Measurements from ENCODE around the gene EGFL6.

DNA sequence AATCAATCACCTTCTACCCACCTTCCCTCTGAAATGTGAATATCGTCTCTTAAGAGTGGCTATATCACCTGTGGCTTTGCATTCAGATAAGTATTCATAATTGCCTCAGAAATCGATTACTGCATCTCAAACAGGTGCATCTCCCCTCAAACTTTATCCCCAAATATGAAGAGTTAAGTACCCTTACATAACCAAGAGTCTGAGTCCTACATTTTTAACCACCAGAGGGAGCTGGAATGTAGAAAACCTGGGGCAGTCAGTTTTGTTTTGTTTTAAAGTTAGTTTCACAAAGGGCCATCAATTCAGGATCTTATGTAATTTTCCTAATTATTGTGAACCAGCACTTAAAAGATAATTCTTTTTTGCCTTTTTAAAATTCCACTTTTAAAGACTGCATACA is 89.2 kb downstream of the EGFL6 start:
- peak; percentile 85 for TF ChIP-seq CTCF (conservative IDR thresholded peaks at IDR 0.05; ENCODE audit: low read length)
- TF ChIP-seq EZH2phosphoT487 (IDR thresholded peaks at IDR 0.05; ENCODE audit: borderline replicate concordance, low read depth, low read length), result no peak

Measured in OCI-LY7 (cell line).